Neural cell (in vitro differentiated cells): Measurements from ENCODE around the gene LILRB3. TPM values are rescaled to one million over a fixed set of nuclear protein-coding genes. Genes with fewer than 3 reads are reported as not detected.

Source experiments
- H2AFZ ChIP-seq: fragments of 200-600, 300-800 bp; sonication (generic), shearing (Covaris generic); 2 replicates; pipeline ENCODE4 v1.6.0; 2014; ENCODE audit warnings: low read depth, mild to moderate bottlenecking, antibody characterized with exemption, low read length, moderate library complexity
- H3F3A ChIP-seq: fragments of 200-600 bp; shearing (Covaris generic); 2 replicates; pipeline ENCODE4 v1.6.1; 2016; ENCODE audit warnings: mild to moderate bottlenecking, moderate library complexity, mixed read lengths, antibody characterized with exemption, low read length; ENCODE audit not compliant: insufficient read depth, poor library complexity, severe bottlenecking
- H3K27ac ChIP-seq: fragments of 200-600, 300-800 bp; sonication (generic), shearing (Covaris generic); 2 replicates; pipeline ENCODE4 v1.5.1; 2014; ENCODE audit warnings: mild to moderate bottlenecking, low read length, moderate library complexity
- H3K27me3 ChIP-seq: fragments of 300-800, 200-600 bp; sonication (generic), shearing (Covaris generic); 2 replicates; pipeline ENCODE4 v1.6.0; 2014; ENCODE audit warnings: mild to moderate bottlenecking, low read depth, low read length, moderate library complexity; ENCODE audit not compliant: insufficient read depth
- H3K36me3 ChIP-seq: fragments of 300-800, 200-600 bp; sonication (generic), shearing (Covaris generic); 2 replicates; pipeline ENCODE4 v1.5.1; 2014; ENCODE audit warnings: mild to moderate bottlenecking, antibody characterized with exemption, low read length, moderate library complexity; ENCODE audit not compliant: insufficient read depth
- H3K4me2 ChIP-seq: fragments of 300-800, 200-600 bp; sonication (generic), shearing (Covaris generic); 2 replicates; pipeline ENCODE4 v1.6.0; 2014; ENCODE audit warnings: mild to moderate bottlenecking, low read length
- H3K4me3 ChIP-seq: fragments of 300-800, 200-600 bp; sonication (generic), shearing (Covaris generic); 2 replicates; pipeline ENCODE4 v1.5.1; 2014; ENCODE audit warnings: mild to moderate bottlenecking, low read length, moderate library complexity
- H3K79me2 ChIP-seq: fragments of 200-600 bp; shearing (Covaris generic); replicated peaks from 2 replicates; pipeline ENCODE4 v1.6.0; 2014; ENCODE audit warnings: mild to moderate bottlenecking, low read length, moderate library complexity; ENCODE audit not compliant: insufficient read depth
- H3K9ac ChIP-seq: fragments of 300-800, 200-600 bp; sonication (generic), shearing (Covaris generic); 2 replicates; pipeline ENCODE4 v1.6.1; 2016; ENCODE audit warnings: mild to moderate bottlenecking, low read length, mixed read lengths
- H3K9me2 ChIP-seq: fragments of 200-600 bp; shearing (Covaris generic); 2 replicates; pipeline ENCODE4 v1.6.1; 2016; ENCODE audit warnings: mild to moderate bottlenecking, low read length, mixed read lengths; ENCODE audit not compliant: insufficient read depth
- H3K9me3 ChIP-seq: fragments of 200-600, 300-800 bp; sonication (generic), shearing (Covaris generic); 2 replicates; pipeline ENCODE4 v1.6.1; 2016; ENCODE audit warnings: mild to moderate bottlenecking, mixed run types, low read length, moderate library complexity, mixed read lengths
- H4K20me1 ChIP-seq: fragments of 200-600 bp; shearing (Covaris generic); 2 replicates; pipeline ENCODE4 v1.6.1; 2016; ENCODE audit warnings: mild to moderate bottlenecking, mixed run types; ENCODE audit not compliant: insufficient read depth
- EP300 ChIP-seq: fragments of 450-650 bp; conservative IDR thresholded peaks from 2 replicates; pipeline ENCODE4 v1.6.1; 2014; ENCODE audit warnings: antibody characterized with exemption, mild to moderate bottlenecking, moderate library complexity; ENCODE audit not compliant: poor library complexity, severe bottlenecking
- EZH2 ChIP-seq: fragments of 200-600, 300-800 bp; shearing (Covaris generic), sonication (generic); IDR thresholded peaks from 2 replicates; pipeline ENCODE4 v1.6.1; 2014; ENCODE audit warnings: antibody characterized with exemption, low read length, borderline replicate concordance, mild to moderate bottlenecking; ENCODE audit not compliant: insufficient read depth, poor library complexity, severe bottlenecking
- MXI1 ChIP-seq: fragments of 450-650 bp; conservative IDR thresholded peaks from 2 replicates; pipeline ENCODE4 v1.6.1; 2014; ENCODE audit warnings: antibody characterized with exemption, mild to moderate bottlenecking; ENCODE audit not compliant: poor library complexity, severe bottlenecking
- POLR2AphosphoS5 ChIP-seq: IDR thresholded peaks from 2 replicates; pipeline ENCODE4 v1.6.1; 2012
- RAD21 ChIP-seq: fragments of 450-650 bp; conservative IDR thresholded peaks from 2 replicates; pipeline ENCODE4 v1.6.1; 2014; ENCODE audit warnings: antibody characterized with exemption, mild to moderate bottlenecking, moderate library complexity
- SMC3 ChIP-seq: fragments of 450-650 bp; conservative IDR thresholded peaks from 2 replicates; pipeline ENCODE4 v1.6.1; 2014; ENCODE audit warnings: antibody characterized with exemption, mild to moderate bottlenecking, moderate library complexity; ENCODE audit not compliant: poor library complexity
- TAF1 ChIP-seq: IDR thresholded peaks from 2 replicates; pipeline ENCODE4 v1.6.1; 2012; ENCODE audit warnings: low read depth
- polyA plus RNA-seq: library from polyadenylated mRNA; depleted of rRNA; stranded (reverse); fragments of >200 nt; gene quantifications from 2 replicates; pipeline ENCODE4 v1.2.3, GENCODE V29; 2014
- TF ChIP-seq, protein P1 (sequence below): IDR thresholded peaks from 2 replicates; pipeline ENCODE4 v1.6.1; 2012; ENCODE audit warnings: borderline replicate concordance
- TF ChIP-seq, protein P2 (sequence below): fragments of 450-650 bp; IDR thresholded peaks from 2 replicates; pipeline ENCODE4 v1.5.1; 2014; ENCODE audit warnings: antibody characterized with exemption, mild to moderate bottlenecking, moderate library complexity; ENCODE audit not compliant: poor library complexity, severe bottlenecking

LILRB3 gene
- polyA plus RNA-seq, 1 donor from 2014 or later, result not detected

DNA sequence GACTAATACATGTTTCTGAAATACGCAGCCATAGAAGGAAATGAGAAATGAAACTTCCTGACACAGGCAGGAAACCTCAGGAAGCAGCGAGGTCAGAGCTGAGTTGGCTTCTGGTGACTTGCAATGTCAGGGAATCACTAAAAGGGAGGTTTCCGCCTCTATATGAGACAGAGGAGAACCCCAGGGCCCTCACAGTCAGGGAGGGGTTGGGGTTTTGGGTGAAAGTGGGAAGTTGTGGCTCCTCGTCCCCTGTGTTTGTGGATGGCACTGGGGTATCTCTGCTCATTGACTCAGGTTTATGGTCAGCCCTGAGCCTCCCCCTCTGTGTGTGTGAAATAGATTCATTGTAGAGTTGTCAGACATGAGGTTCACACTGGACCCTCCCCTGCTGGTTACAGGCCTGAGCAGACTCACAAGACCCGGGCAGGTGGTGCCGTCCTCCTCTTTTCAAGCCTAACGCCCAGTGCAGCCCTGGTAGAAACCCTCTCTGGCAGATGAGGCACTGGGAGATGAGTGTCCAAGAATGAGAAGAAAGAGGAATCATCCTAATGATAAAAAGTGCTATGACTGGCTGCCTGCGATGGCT lies 25.3 kb upstream of the LILRB3 start:
- H3K4me3 ChIP-seq, result no peak overlapping the region
- H3F3A ChIP-seq, result no peaks in the 10 kb centered on the region
- H3K9me3 ChIP-seq, result no peaks in the 10 kb centered on the region
- no peak overlapping the region for H3K4me2 ChIP-seq
- no peaks in the 10 kb centered on the region for H3K36me3 ChIP-seq
- H3K9ac ChIP-seq, result no peak overlapping the region
- H2AFZ ChIP-seq, result no peak overlapping the region
- no peak overlapping the region for H3K27ac ChIP-seq
- TF ChIP-seq EP300 (no peak), RAD21 (no peak), TAF1 (no peak), POLR2AphosphoS5 (no peak), SMC3 (no peak), EZH2 (no peak), MXI1 (no peak)
- TF ChIP-seq, protein P1, sequence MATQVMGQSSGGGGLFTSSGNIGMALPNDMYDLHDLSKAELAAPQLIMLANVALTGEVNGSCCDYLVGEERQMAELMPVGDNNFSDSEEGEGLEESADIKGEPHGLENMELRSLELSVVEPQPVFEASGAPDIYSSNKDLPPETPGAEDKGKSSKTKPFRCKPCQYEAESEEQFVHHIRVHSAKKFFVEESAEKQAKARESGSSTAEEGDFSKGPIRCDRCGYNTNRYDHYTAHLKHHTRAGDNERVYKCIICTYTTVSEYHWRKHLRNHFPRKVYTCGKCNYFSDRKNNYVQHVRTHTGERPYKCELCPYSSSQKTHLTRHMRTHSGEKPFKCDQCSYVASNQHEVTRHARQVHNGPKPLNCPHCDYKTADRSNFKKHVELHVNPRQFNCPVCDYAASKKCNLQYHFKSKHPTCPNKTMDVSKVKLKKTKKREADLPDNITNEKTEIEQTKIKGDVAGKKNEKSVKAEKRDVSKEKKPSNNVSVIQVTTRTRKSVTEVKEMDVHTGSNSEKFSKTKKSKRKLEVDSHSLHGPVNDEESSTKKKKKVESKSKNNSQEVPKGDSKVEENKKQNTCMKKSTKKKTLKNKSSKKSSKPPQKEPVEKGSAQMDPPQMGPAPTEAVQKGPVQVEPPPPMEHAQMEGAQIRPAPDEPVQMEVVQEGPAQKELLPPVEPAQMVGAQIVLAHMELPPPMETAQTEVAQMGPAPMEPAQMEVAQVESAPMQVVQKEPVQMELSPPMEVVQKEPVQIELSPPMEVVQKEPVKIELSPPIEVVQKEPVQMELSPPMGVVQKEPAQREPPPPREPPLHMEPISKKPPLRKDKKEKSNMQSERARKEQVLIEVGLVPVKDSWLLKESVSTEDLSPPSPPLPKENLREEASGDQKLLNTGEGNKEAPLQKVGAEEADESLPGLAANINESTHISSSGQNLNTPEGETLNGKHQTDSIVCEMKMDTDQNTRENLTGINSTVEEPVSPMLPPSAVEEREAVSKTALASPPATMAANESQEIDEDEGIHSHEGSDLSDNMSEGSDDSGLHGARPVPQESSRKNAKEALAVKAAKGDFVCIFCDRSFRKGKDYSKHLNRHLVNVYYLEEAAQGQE, result no peak
- TF ChIP-seq, protein P2, sequence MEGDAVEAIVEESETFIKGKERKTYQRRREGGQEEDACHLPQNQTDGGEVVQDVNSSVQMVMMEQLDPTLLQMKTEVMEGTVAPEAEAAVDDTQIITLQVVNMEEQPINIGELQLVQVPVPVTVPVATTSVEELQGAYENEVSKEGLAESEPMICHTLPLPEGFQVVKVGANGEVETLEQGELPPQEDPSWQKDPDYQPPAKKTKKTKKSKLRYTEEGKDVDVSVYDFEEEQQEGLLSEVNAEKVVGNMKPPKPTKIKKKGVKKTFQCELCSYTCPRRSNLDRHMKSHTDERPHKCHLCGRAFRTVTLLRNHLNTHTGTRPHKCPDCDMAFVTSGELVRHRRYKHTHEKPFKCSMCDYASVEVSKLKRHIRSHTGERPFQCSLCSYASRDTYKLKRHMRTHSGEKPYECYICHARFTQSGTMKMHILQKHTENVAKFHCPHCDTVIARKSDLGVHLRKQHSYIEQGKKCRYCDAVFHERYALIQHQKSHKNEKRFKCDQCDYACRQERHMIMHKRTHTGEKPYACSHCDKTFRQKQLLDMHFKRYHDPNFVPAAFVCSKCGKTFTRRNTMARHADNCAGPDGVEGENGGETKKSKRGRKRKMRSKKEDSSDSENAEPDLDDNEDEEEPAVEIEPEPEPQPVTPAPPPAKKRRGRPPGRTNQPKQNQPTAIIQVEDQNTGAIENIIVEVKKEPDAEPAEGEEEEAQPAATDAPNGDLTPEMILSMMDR, result no peak
- no peaks in the 10 kb centered on the region for H4K20me1 ChIP-seq
- H3K9me2 ChIP-seq, result no peaks in the 10 kb centered on the region
- no peaks in the 10 kb centered on the region for H3K79me2 ChIP-seq
- no peaks in the 10 kb centered on the region for H3K27me3 ChIP-seq

DNA sequence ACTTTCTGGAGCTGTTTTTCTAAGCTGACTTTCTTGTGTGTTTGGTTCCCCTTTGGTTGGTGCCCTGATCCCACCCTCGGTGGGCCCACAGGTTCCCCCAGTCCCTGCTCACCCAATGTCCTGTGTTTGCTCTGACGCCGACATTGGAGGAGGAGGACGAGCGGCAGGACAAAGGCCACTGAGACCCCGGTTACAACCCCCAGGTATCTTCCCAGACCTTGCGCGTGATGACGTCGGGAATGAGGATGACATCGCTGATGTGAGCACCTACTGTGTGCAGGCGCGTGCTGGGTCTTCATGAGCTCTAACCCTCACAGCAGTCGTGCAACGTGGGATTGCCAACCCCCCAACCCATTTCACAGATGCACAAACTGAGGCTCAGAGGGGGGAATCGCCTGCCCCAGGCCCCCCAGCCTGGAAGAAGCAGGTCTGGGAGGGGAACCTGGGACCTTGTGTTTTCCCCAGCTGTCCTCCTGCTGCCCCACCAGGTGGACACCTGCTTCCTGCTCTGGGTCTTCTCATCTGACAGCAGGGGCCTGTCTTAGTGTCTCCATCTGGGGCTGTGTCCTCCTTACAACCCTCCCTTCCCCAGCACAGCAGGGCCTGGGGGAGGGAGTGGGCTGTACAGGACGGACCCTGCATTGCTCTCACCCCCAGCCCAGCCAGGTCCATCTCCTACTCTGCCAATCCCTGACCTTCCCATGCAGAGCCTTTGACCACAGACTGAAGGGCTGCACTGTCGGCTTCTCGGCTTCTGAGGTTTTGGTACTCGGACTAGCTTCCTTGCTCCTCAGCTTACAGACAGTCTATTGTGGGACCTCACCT lies 24.5 kb upstream of the LILRB3 start:
- no peaks in the 10 kb centered on the region for H3K9me3 ChIP-seq
- H3K36me3 ChIP-seq, result no peaks in the 10 kb centered on the region
- no peak for TF ChIP-seq SMC3
- TF ChIP-seq POLR2AphosphoS5, result no peak
- TF ChIP-seq, protein P1, result no peak
- no peak for TF ChIP-seq EP300
- TF ChIP-seq MXI1, result no peak
- TF ChIP-seq EZH2, result no peak
- TF ChIP-seq TAF1, result no peak
- TF ChIP-seq, protein P2, result no peak
- no peak overlapping the region for H3K4me3 ChIP-seq
- H3K9me2 ChIP-seq, result no peaks in the 10 kb centered on the region
- H3K9ac ChIP-seq, result no peak overlapping the region
- no peaks in the 10 kb centered on the region for H3K79me2 ChIP-seq
- no peak overlapping the region for H2AFZ ChIP-seq
- no peaks in the 10 kb centered on the region for H3K27me3 ChIP-seq
- no peaks in the 10 kb centered on the region for H3F3A ChIP-seq
- no peaks in the 10 kb centered on the region for H4K20me1 ChIP-seq
- H3K27ac ChIP-seq, result no peak overlapping the region
- no peak overlapping the region for H3K4me2 ChIP-seq
